DOHH2 (cell line): ENCODE data around the gene HACL1.

Experiments used
- H3F3A ChIP-seq: fragments of 200-600 bp; sonication (generic), shearing (Covaris generic); 2 replicates; pipeline ENCODE4 v1.6.0; 2016; ENCODE audit warnings: antibody characterized with exemption, mild to moderate bottlenecking; ENCODE audit not compliant: control insufficient read depth, insufficient read depth
- H3K27ac ChIP-seq: fragments of 200-600 bp; sonication (generic); 2 replicates; pipeline ENCODE4 v1.5.1; 2014; ENCODE audit warnings: low read depth, mild to moderate bottlenecking, low read length, moderate library complexity
- H3K27me3 ChIP-seq: fragments of 200-600 bp; sonication (generic); 2 replicates; pipeline ENCODE4 v1.6.1; 2014; ENCODE audit warnings: mild to moderate bottlenecking, low read length, mixed read lengths; ENCODE audit not compliant: control insufficient read depth
- H3K36me3 ChIP-seq: fragments of 200-600 bp; sonication (generic); 2 replicates; pipeline ENCODE4 v1.6.1; 2014; ENCODE audit warnings: mild to moderate bottlenecking, low read length, moderate library complexity, mixed read lengths; ENCODE audit not compliant: control insufficient read depth
- H3K4me1 ChIP-seq: fragments of 200-600 bp; sonication (generic); 2 replicates; pipeline ENCODE4 v1.6.1; 2014; ENCODE audit warnings: mild to moderate bottlenecking, low read length, mixed read lengths; ENCODE audit not compliant: control insufficient read depth
- H3K4me2 ChIP-seq: fragments of 200-600 bp; sonication (generic); 2 replicates; pipeline ENCODE4 v1.6.0; 2014; ENCODE audit warnings: mild to moderate bottlenecking, low read length, moderate library complexity
- H3K4me3 ChIP-seq: fragments of 200-600 bp; sonication (generic); 2 replicates; pipeline ENCODE4 v1.5.1; 2014; ENCODE audit warnings: mild to moderate bottlenecking, low read length, mixed read lengths
- H3K79me2 ChIP-seq: fragments of 200-600 bp; sonication (generic); 2 replicates; pipeline ENCODE4 v1.6.1; 2014; ENCODE audit warnings: mild to moderate bottlenecking, low read length, mixed read lengths; ENCODE audit not compliant: control insufficient read depth
- H3K9me2 ChIP-seq: fragments of 200-600 bp; sonication (generic); replicated peaks from 2 replicates; pipeline ENCODE4 v1.6.1; 2014; ENCODE audit warnings: mild to moderate bottlenecking, low read length, mixed read lengths; ENCODE audit not compliant: control insufficient read depth
- H3K9me3 ChIP-seq: fragments of 200-600 bp; sonication (generic); 2 replicates; pipeline ENCODE4 v1.6.1; 2014; ENCODE audit warnings: antibody characterized with exemption, low read length, mixed read lengths; ENCODE audit not compliant: control insufficient read depth, insufficient read depth
- H4K20me1 ChIP-seq: fragments of 200-600 bp; sonication (generic); 2 replicates; pipeline ENCODE4 v1.6.0; 2014; ENCODE audit warnings: low read depth, mild to moderate bottlenecking, antibody characterized with exemption, low read length, moderate library complexity; ENCODE audit not compliant: control insufficient read depth, insufficient read depth
- CTCF ChIP-seq: fragments of 200-600 bp; sonication (generic); IDR thresholded peaks from one replicate; pipeline ENCODE4 v1.5.1; 2014; ENCODE audit warnings: antibody characterized with exemption, mild to moderate bottlenecking, low read depth, low read length; ENCODE audit not compliant: poor library complexity, severe bottlenecking
- EZH2phosphoT487 ChIP-seq: fragments of 200-600 bp; sonication (generic); IDR thresholded peaks from 2 replicates; pipeline ENCODE4 v1.6.1; 2017; ENCODE audit warnings: borderline replicate concordance, mild to moderate bottlenecking, antibody characterized with exemption, low read length, moderate library complexity, mixed read lengths

The HACL1 gene

DNA sequence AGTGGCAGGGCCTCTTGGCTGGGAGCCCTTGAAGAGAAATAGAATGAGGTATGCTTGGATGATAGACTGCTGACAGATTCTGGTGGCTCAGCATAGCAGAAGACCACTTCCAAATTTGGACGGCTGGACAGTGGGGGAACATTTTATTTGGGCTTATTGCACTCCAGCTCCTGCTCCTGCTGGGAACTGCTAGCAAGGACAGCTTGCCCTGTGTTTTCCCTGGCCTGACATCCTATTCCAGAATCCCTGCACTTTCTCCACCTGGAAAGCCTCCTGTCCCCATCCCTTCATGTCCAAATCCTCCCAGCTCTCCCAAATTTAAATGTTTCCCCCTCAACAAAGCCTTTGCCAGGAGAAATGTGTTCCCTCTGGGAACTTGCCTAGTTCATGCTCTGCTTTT is 70.0 kb downstream of the HACL1 start:
- Histone ChIP-seq H3K27me3 (no peaks in the 10 kb centered on the region), H3F3A (no peaks in the 10 kb centered on the region), H3K4me3 (no peak overlapping the region), H3K36me3 (no peaks in the 10 kb centered on the region), H3K9me3 (no peaks in the 10 kb centered on the region), H3K4me2 (no peak overlapping the region), H4K20me1 (no peaks in the 10 kb centered on the region), H3K79me2 (no peaks in the 10 kb centered on the region), H3K9me2 (no peaks in the 10 kb centered on the region), H3K4me1 (no peaks in the 10 kb centered on the region), H3K27ac (no peak overlapping the region)
- TF ChIP-seq CTCF = no peak
- no peak for TF ChIP-seq EZH2phosphoT487

GRCh38 chr3:15528854-15529537 is 72.4 kb downstream of the HACL1 start:
- no peaks in the 10 kb centered on the region for H3K9me3 ChIP-seq
- TF ChIP-seq CTCF = no peak
- no peak for TF ChIP-seq EZH2phosphoT487
- no peak overlapping the region for H3K4me3 ChIP-seq
- no peaks in the 10 kb centered on the region for H3K9me2 ChIP-seq
- no peak overlapping the region for H3K27ac ChIP-seq
- no peak overlapping the region for H3K4me2 ChIP-seq
- no peaks in the 10 kb centered on the region for H3K79me2 ChIP-seq
- no peaks in the 10 kb centered on the region for H4K20me1 ChIP-seq
- H3K4me1 ChIP-seq = no peaks in the 10 kb centered on the region
- no peaks in the 10 kb centered on the region for H3F3A ChIP-seq
- no peaks in the 10 kb centered on the region for H3K36me3 ChIP-seq
- H3K27me3 ChIP-seq = no peaks in the 10 kb centered on the region

- Histone ChIP-seq H3K4me1 (no peaks in the 10 kb centered on the region), H3K27ac (no peak overlapping the region), H3K4me3 (no peak overlapping the region), H3K9me3 (no peaks in the 10 kb centered on the region), H4K20me1 (no peaks in the 10 kb centered on the region), H3K4me2 (no peak overlapping the region), H3F3A (no peaks in the 10 kb centered on the region), H3K27me3 (no peaks in the 10 kb centered on the region; the same call in 1 of the 2 replicates), H3K79me2 (no peaks in the 10 kb centered on the region), H3K9me2 (no peaks in the 10 kb centered on the region), H3K36me3 (no peaks in the 10 kb centered on the region)
- TF ChIP-seq EZH2phosphoT487 = no peak
- peak; percentile 27 for TF ChIP-seq CTCF
Measured at GRCh38 chr3:15527031-15527459, 74.3 kb downstream of the HACL1 start.
